Loucy (cell line): ENCODE results near the gene SLC35F3.

Source experiments
- H2AFZ ChIP-seq: fragments of 200-600 bp; sonication (generic); 2 replicates; pipeline ENCODE4 v1.6.0; 2016; ENCODE audit warnings: antibody characterized with exemption, mild to moderate bottlenecking, low read length, moderate library complexity
- H3F3A ChIP-seq: fragments of 200-600 bp; 2 replicates; pipeline ENCODE4 v1.6.0; 2016; ENCODE audit warnings: antibody characterized with exemption, low read depth, mild to moderate bottlenecking
- H3K27me3 ChIP-seq: fragments of 200-600 bp; sonication (generic); 2 replicates; pipeline ENCODE4 v1.6.1; 2014; ENCODE audit warnings: low read length, mild to moderate bottlenecking; ENCODE audit not compliant: insufficient read depth, poor library complexity, severe bottlenecking
- H3K36me3 ChIP-seq: fragments of 200-600 bp; sonication (generic); 2 replicates; pipeline ENCODE4 v1.6.1; 2016; ENCODE audit warnings: low read length; ENCODE audit not compliant: insufficient read depth
- H3K4me1 ChIP-seq: fragments of 200-600 bp; sonication (generic); 2 replicates; pipeline ENCODE4 v1.5.1; 2014; ENCODE audit warnings: low read length, mild to moderate bottlenecking; ENCODE audit not compliant: insufficient read depth, poor library complexity, severe bottlenecking
- H3K4me2 ChIP-seq: fragments of 200-600 bp; sonication (generic); 2 replicates; pipeline ENCODE4 v1.6.0; 2014; ENCODE audit warnings: antibody characterized with exemption, low read length, low read depth, mild to moderate bottlenecking; ENCODE audit not compliant: poor library complexity, severe bottlenecking
- H3K4me3 ChIP-seq: fragments of 200-600 bp; sonication (generic); 2 replicates; pipeline ENCODE4 v1.5.1; 2014; ENCODE audit warnings: low read length, mild to moderate bottlenecking, mixed read lengths; ENCODE audit not compliant: poor library complexity, severe bottlenecking
- H3K79me2 ChIP-seq: fragments of 200-600 bp; sonication (generic); 2 replicates; pipeline ENCODE4 v1.6.1; 2014; ENCODE audit warnings: low read length; ENCODE audit not compliant: insufficient read depth
- H3K9ac ChIP-seq: fragments of 200-600 bp; sonication (generic); 2 replicates; pipeline ENCODE4 v1.6.0; 2014; ENCODE audit warnings: mild to moderate bottlenecking, low read depth, low read length, moderate library complexity; ENCODE audit not compliant: poor library complexity, severe bottlenecking
- H3K9me2 ChIP-seq: fragments of 200-600 bp; sonication (generic); replicated peaks from 2 replicates; pipeline ENCODE4 v1.6.1; 2016; ENCODE audit warnings: low read depth, low read length, mixed read lengths
- H3K9me3 ChIP-seq: fragments of 200-600 bp; sonication (generic); 2 replicates; pipeline ENCODE4 v1.6.1; 2014; ENCODE audit warnings: mild to moderate bottlenecking, antibody characterized with exemption, low read length, low read depth; ENCODE audit not compliant: insufficient read depth
- H4K20me1 ChIP-seq: fragments of 200-600 bp; sonication (generic); 2 replicates; pipeline ENCODE4 v1.6.0; 2014; ENCODE audit warnings: antibody characterized with exemption, low read length, mild to moderate bottlenecking; ENCODE audit not compliant: insufficient read depth, poor library complexity, severe bottlenecking
- CTCF ChIP-seq: fragments of 200-600 bp; sonication (generic); conservative IDR thresholded peaks from 2 replicates; pipeline ENCODE4 v1.5.1; 2014; ENCODE audit warnings: mild to moderate bottlenecking, antibody characterized with exemption, low read length
- EZH2phosphoT487 ChIP-seq: fragments of 200-600 bp; IDR thresholded peaks from 2 replicates; pipeline ENCODE4 v1.6.1; 2018; ENCODE audit warnings: antibody characterized with exemption, mild to moderate bottlenecking, moderate library complexity, borderline replicate concordance

The SLC35F3 gene

GRCh38 chr1:234136073-234136472 is 231.6 kb downstream of the SLC35F3 start:
- H4K20me1 ChIP-seq, result no peaks in the 10 kb centered on the region
- H3K9me2 ChIP-seq, result no peaks in the 10 kb centered on the region
- TF ChIP-seq CTCF, result no peak
- TF ChIP-seq EZH2phosphoT487, result no peak
- no peak overlapping the region for H3K4me2 ChIP-seq
- H3K27me3 ChIP-seq, result no peaks in the 10 kb centered on the region
- H2AFZ ChIP-seq, result no peak overlapping the region
- no peaks in the 10 kb centered on the region for H3K4me1 ChIP-seq
- H3K36me3 ChIP-seq, result no peaks in the 10 kb centered on the region
- no peaks in the 10 kb centered on the region for H3F3A ChIP-seq
- H3K9me3 ChIP-seq, result no peaks in the 10 kb centered on the region
- no peaks in the 10 kb centered on the region for H3K79me2 ChIP-seq
- no peak overlapping the region for H3K9ac ChIP-seq
- H3K4me3 ChIP-seq, result no peak overlapping the region

- TF ChIP-seq EZH2phosphoT487 (no peak), CTCF (no peak)
- Histone ChIP-seq H3K4me2 (no peak overlapping the region), H3K4me1 (no peaks in the 10 kb centered on the region)
Observed at GRCh38 chr1:234139966-234140365, 235.5 kb downstream of the SLC35F3 start.

GRCh38 chr1:234140388-234140787 is 235.9 kb downstream of the SLC35F3 start:
- no peaks in the 10 kb centered on the region for H4K20me1 ChIP-seq
- TF ChIP-seq EZH2phosphoT487, result no peak
- TF ChIP-seq CTCF, result no peak
- no peaks in the 10 kb centered on the region for H3F3A ChIP-seq
- no peaks in the 10 kb centered on the region for H3K9me2 ChIP-seq
- H3K27me3 ChIP-seq, result no peaks in the 10 kb centered on the region
- no peaks in the 10 kb centered on the region for H3K79me2 ChIP-seq
- H2AFZ ChIP-seq, result no peak overlapping the region
- no peaks in the 10 kb centered on the region for H3K36me3 ChIP-seq
- H3K9me3 ChIP-seq, result no peaks in the 10 kb centered on the region
- H3K4me1 ChIP-seq, result no peaks in the 10 kb centered on the region
- H3K9ac ChIP-seq, result no peak overlapping the region
- no peak overlapping the region for H3K4me3 ChIP-seq
- no peak overlapping the region for H3K4me2 ChIP-seq

More at GRCh38 chr1:234139966-234140365, 235.5 kb downstream of the SLC35F3 start:
- Histone ChIP-seq H4K20me1 (no peaks in the 10 kb centered on the region), H3F3A (no peaks in the 10 kb centered on the region), H3K4me3 (no peak overlapping the region), H3K36me3 (no peaks in the 10 kb centered on the region), H3K9me3 (no peaks in the 10 kb centered on the region), H3K27me3 (no peaks in the 10 kb centered on the region), H2AFZ (no peak overlapping the region), H3K9ac (no peak overlapping the region), H3K79me2 (no peaks in the 10 kb centered on the region), H3K9me2 (no peaks in the 10 kb centered on the region)
